Gastroesophageal sphincter (tissue), 4 donors: ENCODE measurements around the gene CCR1. TPM values are rescaled to one million over a fixed set of nuclear protein-coding genes. Genes with fewer than 3 reads are reported as not detected.

ENCODE experiments used
- ATAC-seq: fragments of 150-250 bp; one replicate; pipeline ENCODE4 v1.9.1; 2016; ENCODE audit warnings: mild to moderate bottlenecking, moderate library complexity
- H3K27ac ChIP-seq, 4 donors: fragments of 200-600 bp; sonication (generic) in 3 of 4; 1 replicate in 3 of 4; 2 replicates in 1 of 4; pipeline ENCODE4 v1.5.1; 2016 to 2019
- H3K27me3 ChIP-seq: fragments of 200-600 bp; sonication (generic); one replicate; pipeline ENCODE4 v1.5.1; 2019
- H3K36me3 ChIP-seq, 2 donors: fragments of 200-600 bp; sonication (generic); one replicate each; pipeline ENCODE4 v1.5.1; 2019; ENCODE audit warnings: control low read depth in 1 of 2
- H3K4me1 ChIP-seq, 3 donors: fragments of 200-600 bp; sonication (generic); 1 replicate in 2 of 3; 2 replicates in 1 of 3; pipeline ENCODE4 v1.5.1; 2016 to 2019; ENCODE audit warnings: control low read depth in 2 of 3
- H3K4me3 ChIP-seq, 2 donors: fragments of 200-600 bp; sonication (generic); one replicate each; pipeline ENCODE4 v1.5.1; 2019; ENCODE audit warnings: mild to moderate bottlenecking in 1 of 2, moderate library complexity in 1 of 2
- H3K9me3 ChIP-seq, 3 donors: fragments of 200-600 bp; sonication (generic); one replicate each; pipeline ENCODE4 v1.5.1; 2017 to 2019; ENCODE audit warnings: control low read depth in 2 of 3
- EP300 ChIP-seq: sonication (generic); formaldehyde crosslinking; IDR thresholded peaks from one replicate; pipeline ENCODE4 v1.6.1; 2017; ENCODE audit warnings: antibody characterized with exemption, mild to moderate bottlenecking
- POLR2A ChIP-seq, 2 donors: fragments of 450-650 bp; IDR thresholded peaks; one replicate each; pipeline ENCODE4 v1.6.1; 2017; ENCODE audit warnings: antibody characterized with exemption in 2 of 2, mild to moderate bottlenecking in 2 of 2, moderate library complexity in 1 of 2
- POLR2AphosphoS5 ChIP-seq: sonication (generic); formaldehyde crosslinking; IDR thresholded peaks from one replicate; pipeline ENCODE4 v1.6.1; 2017; ENCODE audit warnings: antibody characterized with exemption
- WGBS, 2 donors: methylation state at CpG; one replicate each; pipeline ENCODE4 v1.1.5; 2018; ENCODE audit warnings: low coverage in 1 of 2; 5-methylcytosine and 5-hydroxymethylcytosine counted together
- total RNA-seq, 4 donors: library from RNA; depleted of rRNA; stranded (reverse); fragments of >200 nt; gene quantifications; one replicate each; pipeline ENCODE4 v1.1.0, GENCODE V29; 2016
- TF ChIP-seq, protein P1 (sequence below), 4 experiments: fragments of 200-600 bp in 2 of 4; fragments of 450-650 bp in 2 of 4; sonication (generic) in 1 of 4; IDR thresholded peaks; one replicate each; pipeline ENCODE4 v1.5.1; 2017 to 2019; ENCODE audit warnings: antibody characterized with exemption in 4 of 4, mild to moderate bottlenecking in 2 of 4, moderate library complexity in 2 of 4

The CCR1 gene
- total RNA-seq, 4 donors from 2014 or later, result 1.9 to 32.3 (median 8.7) TPM

DNA sequence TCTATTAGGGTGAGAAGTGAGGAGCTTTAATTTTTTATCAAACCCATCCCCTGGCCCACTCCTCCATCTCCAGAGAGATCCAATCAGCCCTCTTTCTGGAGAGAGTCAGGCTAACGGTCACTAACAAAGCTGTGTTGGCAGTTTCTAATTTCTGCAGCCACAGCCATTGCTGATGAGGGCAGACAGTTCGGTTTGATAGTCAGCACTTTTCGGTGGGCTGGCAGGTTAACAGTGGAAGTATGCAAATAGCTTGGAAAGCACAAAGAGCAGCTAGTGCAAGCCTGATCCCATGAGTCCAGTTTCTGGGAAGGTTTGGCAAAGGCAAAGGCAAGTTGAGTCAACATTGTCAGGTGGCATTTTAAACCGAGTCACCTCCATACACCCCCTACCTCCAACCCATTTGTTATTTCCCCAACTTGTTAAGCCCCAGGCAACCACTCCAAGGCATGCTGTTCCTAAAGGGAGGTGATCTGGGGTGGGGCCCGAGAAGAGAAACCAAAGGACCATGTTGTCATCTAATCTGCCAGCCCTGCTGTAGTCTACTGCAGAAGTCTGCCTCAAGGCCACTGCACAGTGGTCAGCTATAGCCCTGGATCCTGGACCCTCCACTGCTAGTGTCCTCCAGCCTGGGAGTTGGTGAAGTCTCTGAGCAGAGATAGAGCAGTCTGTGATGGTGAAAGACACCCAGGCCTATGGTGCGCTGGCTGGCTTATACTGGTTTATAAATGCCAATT is 1.7 kb downstream of the CCR1 start:
- no peaks in the 10 kb centered on the region for H3K36me3 ChIP-seq
- H3K4me3 ChIP-seq, result peak overlapping the region in 1 of 2 donors; percentile 32
- H3K27ac ChIP-seq, result peak overlapping the region in 2 of 4 donors; percentile 37 to 51
- ATAC-seq, result no peak
- no peaks in the 10 kb centered on the region for H3K27me3 ChIP-seq
- no peaks in the 10 kb centered on the region for H3K4me1 ChIP-seq
- no peaks in the 10 kb centered on the region for H3K9me3 ChIP-seq
- TF ChIP-seq, protein P1, sequence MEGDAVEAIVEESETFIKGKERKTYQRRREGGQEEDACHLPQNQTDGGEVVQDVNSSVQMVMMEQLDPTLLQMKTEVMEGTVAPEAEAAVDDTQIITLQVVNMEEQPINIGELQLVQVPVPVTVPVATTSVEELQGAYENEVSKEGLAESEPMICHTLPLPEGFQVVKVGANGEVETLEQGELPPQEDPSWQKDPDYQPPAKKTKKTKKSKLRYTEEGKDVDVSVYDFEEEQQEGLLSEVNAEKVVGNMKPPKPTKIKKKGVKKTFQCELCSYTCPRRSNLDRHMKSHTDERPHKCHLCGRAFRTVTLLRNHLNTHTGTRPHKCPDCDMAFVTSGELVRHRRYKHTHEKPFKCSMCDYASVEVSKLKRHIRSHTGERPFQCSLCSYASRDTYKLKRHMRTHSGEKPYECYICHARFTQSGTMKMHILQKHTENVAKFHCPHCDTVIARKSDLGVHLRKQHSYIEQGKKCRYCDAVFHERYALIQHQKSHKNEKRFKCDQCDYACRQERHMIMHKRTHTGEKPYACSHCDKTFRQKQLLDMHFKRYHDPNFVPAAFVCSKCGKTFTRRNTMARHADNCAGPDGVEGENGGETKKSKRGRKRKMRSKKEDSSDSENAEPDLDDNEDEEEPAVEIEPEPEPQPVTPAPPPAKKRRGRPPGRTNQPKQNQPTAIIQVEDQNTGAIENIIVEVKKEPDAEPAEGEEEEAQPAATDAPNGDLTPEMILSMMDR (IDR thresholded peaks at IDR 0.05), result no peak
- TF ChIP-seq POLR2AphosphoS5 (no peak), POLR2A (IDR thresholded peaks at IDR 0.05) (no peak), EP300 (no peak)
- WGBS, 2 donors, result 43 to 64% methylated on average over 2 to 5 of the region's 6 CpGs

DNA sequence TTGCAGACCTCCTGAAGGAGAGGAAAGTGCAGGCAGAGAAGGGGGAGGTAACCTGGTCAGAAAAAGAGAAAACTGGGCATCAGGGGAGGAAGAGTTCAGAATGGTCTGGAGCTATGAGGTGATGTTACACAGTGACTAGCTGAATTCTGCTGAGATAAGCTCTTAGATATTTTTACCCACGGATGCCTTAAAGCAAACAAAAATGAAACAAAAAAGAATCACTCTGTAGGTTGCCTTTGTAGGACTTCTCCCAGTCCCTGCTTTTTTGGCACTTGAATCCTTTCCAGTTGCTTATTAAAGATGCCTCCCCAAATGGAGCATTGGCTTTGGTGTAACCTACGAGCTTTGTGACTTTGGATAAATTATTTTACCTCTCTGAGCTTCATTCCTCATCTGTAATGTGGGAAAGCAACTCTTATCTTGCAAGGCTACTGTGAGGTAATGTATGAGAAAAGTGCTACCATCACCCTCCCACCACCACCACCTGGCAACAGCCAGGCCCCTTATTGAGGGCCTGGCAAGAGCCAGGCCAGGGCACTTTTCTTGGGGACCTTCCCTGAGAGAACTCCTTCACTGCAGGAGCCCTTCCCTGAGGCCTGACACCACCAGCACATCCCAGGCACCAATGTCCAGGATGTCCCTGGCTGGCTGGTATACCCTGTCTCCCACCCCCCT is 2.7 kb downstream of the CCR1 start:
- no peak for ATAC-seq
- H3K9me3 ChIP-seq, result no peaks in the 10 kb centered on the region
- no peak overlapping the region for H3K4me3 ChIP-seq
- H3K27me3 ChIP-seq, result no peaks in the 10 kb centered on the region
- 54 to 58% methylated on average over 2 of the region's 2 CpGs for whole genome bisulfite sequencing, 2 donors
- H3K4me1 ChIP-seq, result no peaks in the 10 kb centered on the region
- H3K27ac ChIP-seq, result no peak overlapping the region
- H3K36me3 ChIP-seq, result no peaks in the 10 kb centered on the region
- TF ChIP-seq EP300, result no peak
- TF ChIP-seq POLR2A (IDR thresholded peaks at IDR 0.05), result no peak
- no peak for TF ChIP-seq POLR2AphosphoS5
- TF ChIP-seq, protein P1 (IDR thresholded peaks at IDR 0.05), result no peak

DNA sequence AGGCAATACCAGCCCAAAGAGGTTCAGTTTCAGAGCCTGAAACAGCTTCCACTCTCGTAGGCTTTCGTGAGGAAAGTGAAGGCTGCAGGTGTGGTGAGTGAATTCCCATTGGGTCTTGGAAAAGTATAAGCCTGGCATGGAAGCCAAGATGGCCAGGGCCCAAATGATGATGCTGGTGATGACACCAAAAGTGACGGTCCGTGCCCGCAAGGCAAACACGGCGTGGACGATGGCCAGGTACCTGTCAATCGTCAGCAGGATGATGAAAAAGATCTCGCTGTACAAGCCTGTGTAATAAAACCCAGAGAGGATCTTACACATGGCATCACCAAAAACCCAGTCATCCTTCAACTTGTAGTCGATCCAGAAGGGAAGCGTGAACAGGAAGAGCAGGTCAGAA is 4.4 kb downstream of the CCR1 start:
- WGBS, 2 donors, result 94 to 95% methylated on average over 5 to 10 of the region's 12 CpGs
- H3K4me1 ChIP-seq, result no peaks in the 10 kb centered on the region
- ATAC-seq, result no peak
- TF ChIP-seq POLR2AphosphoS5 (no peak), EP300 (no peak), POLR2A (IDR thresholded peaks at IDR 0.05) (no peak)
- TF ChIP-seq, protein P1 (IDR thresholded peaks at IDR 0.05), result no peak
- no peaks in the 10 kb centered on the region for H3K27me3 ChIP-seq
- H3K4me3 ChIP-seq, result no peak overlapping the region
- H3K9me3 ChIP-seq, result no peaks in the 10 kb centered on the region
- H3K27ac ChIP-seq, result no peak overlapping the region
- H3K36me3 ChIP-seq, result no peaks in the 10 kb centered on the region

DNA sequence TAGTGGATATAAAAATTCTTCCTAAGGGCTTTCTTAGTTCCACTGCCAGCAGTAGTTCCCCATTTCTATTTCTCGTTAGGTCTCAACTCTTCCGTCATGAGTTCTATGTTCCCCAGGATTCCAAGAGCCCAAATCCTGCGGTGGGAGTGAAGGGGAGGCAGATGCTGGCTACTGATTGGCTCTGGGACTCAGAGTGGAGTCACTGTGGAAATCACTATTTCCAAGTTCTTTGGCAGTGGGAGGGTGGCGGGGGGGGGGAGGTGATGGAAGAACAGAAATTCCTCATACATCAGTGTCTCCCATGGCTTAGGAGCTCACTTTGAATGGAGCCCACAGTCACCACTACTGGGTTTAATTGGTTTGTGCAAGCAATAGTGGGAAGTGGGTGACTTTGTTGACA is 5.6 kb downstream of the CCR1 start:
- H3K4me3 ChIP-seq, result no peak overlapping the region
- 90 to 92% methylated on average over 2 to 3 of the region's 4 CpGs for WGBS, 2 donors
- no peak overlapping the region for H3K27ac ChIP-seq
- no peaks in the 10 kb centered on the region for H3K36me3 ChIP-seq
- no peaks in the 10 kb centered on the region for H3K4me1 ChIP-seq
- ATAC-seq, result no peak
- TF ChIP-seq, protein P1 (IDR thresholded peaks at IDR 0.05), result no peak
- TF ChIP-seq POLR2A (IDR thresholded peaks at IDR 0.05) (no peak), POLR2AphosphoS5 (no peak), EP300 (no peak)
- H3K27me3 ChIP-seq, result no peaks in the 10 kb centered on the region
- peaks cover 0 to under 1% (median 0%) of the 10 kb centered on the region in 3 donors for H3K9me3 ChIP-seq

DNA sequence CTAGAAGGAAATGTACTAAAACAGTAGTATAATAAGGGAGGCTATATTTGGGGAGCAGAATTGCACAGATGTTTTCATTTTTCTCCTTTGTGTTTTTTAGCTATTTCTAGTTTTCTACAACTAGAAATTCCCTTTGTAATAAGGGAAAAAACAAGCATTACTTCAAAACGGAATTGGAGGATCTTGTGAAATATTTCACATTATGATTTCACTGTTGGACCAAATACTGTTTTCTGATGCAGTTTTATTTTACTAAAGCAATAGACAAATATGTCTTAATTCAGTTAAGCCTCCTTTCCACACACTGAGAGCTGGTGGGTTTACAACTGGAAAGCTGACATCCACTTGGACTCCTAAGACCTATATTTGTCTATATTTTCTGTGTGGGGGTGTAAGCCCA is 7.3 kb downstream of the CCR1 start:
- no peak for ATAC-seq
- Histone ChIP-seq H3K27ac (peak overlapping the region in 1 of 4 donors; percentile 15), H3K27me3 (no peaks in the 10 kb centered on the region), H3K36me3 (no peaks in the 10 kb centered on the region), H3K4me1 (no peaks in the 10 kb centered on the region), H3K9me3 (peaks cover 0 to 5% (median 0%) of the 10 kb centered on the region in 3 donors), H3K4me3 (no peak overlapping the region)
- WGBS, 2 donors, result 33 to 63% methylated on average over 1 of the region's 1 CpG
- TF ChIP-seq, protein P1 (IDR thresholded peaks at IDR 0.05), result no peak
- TF ChIP-seq POLR2AphosphoS5, result no peak
- no peak for TF ChIP-seq EP300
- no peak for TF ChIP-seq POLR2A (IDR thresholded peaks at IDR 0.05)
